ENCODE measurements around the gene TENT4B.

GRCh38 chr16:50257876-50258275, 104.8 kb downstream of the TENT4B start:
- TF ChIP-seq CTCF (conservative IDR thresholded peaks at IDR 0.05) (no peak), ZFX (IDR thresholded peaks at IDR 0.05) (no peak)

Measured in C4-2B (cell line).